Activated naive CD4-positive, alpha-beta T cell treated with anti-CD3 and anti-CD28 coated beads for 36 hours (primary cell): ENCODE measurements around the gene LDLRAD4. TPM values are rescaled to one million over a fixed set of nuclear protein-coding genes. Genes with fewer than 3 reads are reported as not detected.

Experiments used
- CTCF ChIA-PET: fragments of 350-600 bp; sonication (Branson Sonifier 250); formaldehyde crosslinking; loops from one replicate; lab custom pipeline; 2021; ENCODE audit warnings: antibody characterized with exemption; lab: Charles Lee
- DNase-seq: peaks from one replicate; pipeline ENCODE4 v3.0.0-alpha.2; 2020
- H3K27ac Mint-ChIP-seq: one replicate; pipeline ENCODE4 v1.8.0; 2021; ENCODE audit warnings: mild to moderate bottlenecking, mixed read lengths
- H3K27me3 Mint-ChIP-seq: one replicate; pipeline ENCODE4 v1.8.0; 2021; ENCODE audit warnings: low read depth, mixed read lengths
- H3K36me3 Mint-ChIP-seq: one replicate; pipeline ENCODE4 v1.8.0; 2021; ENCODE audit warnings: low read depth, mixed read lengths
- H3K4me1 Mint-ChIP-seq: one replicate; pipeline ENCODE4 v1.8.0; 2021; ENCODE audit warnings: low read depth, mixed read lengths
- H3K4me3 Mint-ChIP-seq: one replicate; pipeline ENCODE4 v1.8.0; 2021; ENCODE audit warnings: mild to moderate bottlenecking, moderate library complexity, mixed read lengths
- H3K9me3 Mint-ChIP-seq: one replicate; pipeline ENCODE4 v1.8.0; 2021; ENCODE audit warnings: mixed read lengths
- intact Hi-C: fragments of 100-400 bp; cut with micrococcal nuclease; formaldehyde crosslinking; loops from one replicate; pipeline ENCODE4 v1.15.1; 2023
- total RNA-seq, 2 experiments: library from RNA; stranded (reverse); gene quantifications; one replicate each; pipeline ENCODE4 v1.2.3, GENCODE V29; 2021

The LDLRAD4 gene
- total RNA-seq, 2 experiments from 2014 or later, result 19.4 to 21.3 TPM

DNA sequence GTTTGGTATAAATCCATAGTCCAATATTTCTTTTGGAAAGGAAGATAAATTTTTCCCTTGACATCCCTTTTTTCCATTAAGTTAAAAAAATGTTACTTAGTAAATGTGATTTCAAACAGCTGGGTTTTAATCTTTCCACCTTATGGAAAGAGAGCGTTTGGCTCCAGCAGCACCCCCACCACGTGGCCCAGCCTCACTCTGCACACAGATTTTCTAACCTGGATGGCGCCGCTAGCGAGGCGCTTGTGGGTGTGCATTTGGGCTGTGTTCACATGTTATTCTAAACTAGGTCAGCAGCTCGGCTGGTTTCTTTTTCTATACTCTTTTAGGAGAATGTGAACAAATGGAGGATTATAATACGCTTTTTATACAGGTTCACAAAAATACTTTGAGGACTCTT, 218.0 kb downstream of the LDLRAD4 start:
- Mint-ChIP-seq H3K9me3 (no peaks in the 10 kb centered on the region), H3K4me1 (peaks cover 58% of the 10 kb centered on the region), H3K27me3 (no peaks in the 10 kb centered on the region), H3K4me3 (no peak overlapping the region), H3K27ac (no peak overlapping the region), H3K36me3 (no peaks in the 10 kb centered on the region)
- CTCF ChIA-PET, result no interaction called here
- peak; percentile 54 for DNase-seq
- intact Hi-C loops, result loop anchor here (5.0 to 10.0 kb wide), 5 partner anchors 101 to 599 kb away; partner anchors contain the start of genes CEP192, FAM210A and RNMT

DNA sequence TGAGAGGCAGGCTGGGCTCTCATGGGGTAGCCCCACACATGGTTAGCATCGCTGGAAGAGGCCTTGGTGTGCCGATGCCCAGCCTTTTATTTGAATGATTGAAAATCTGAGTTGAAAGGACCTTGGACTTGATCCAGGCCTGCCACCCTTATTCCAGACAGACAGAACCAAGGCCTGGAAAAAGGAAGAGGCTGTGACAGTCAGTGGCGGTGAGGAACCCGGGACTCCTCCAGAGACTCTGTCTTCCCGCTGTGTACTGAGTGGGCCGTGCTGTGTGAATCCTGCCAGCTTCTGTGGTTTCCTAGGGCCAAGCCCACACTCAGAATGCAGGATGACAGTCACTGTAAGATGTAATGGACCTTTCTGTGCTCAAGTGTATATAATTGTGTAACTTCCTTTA, 218.5 kb downstream of the LDLRAD4 start:
- intact Hi-C loops, result loop anchor here (5.0 to 10.0 kb wide), 5 partner anchors 100 to 600 kb away; partner anchors contain the start of genes CEP192, FAM210A and RNMT
- no peaks in the 10 kb centered on the region for H3K27me3 Mint-ChIP-seq
- peaks cover 58% of the 10 kb centered on the region for H3K4me1 Mint-ChIP-seq
- CTCF ChIA-PET, result no interaction called here
- H3K9me3 Mint-ChIP-seq, result no peaks in the 10 kb centered on the region
- H3K27ac Mint-ChIP-seq, result no peak overlapping the region
- H3K4me3 Mint-ChIP-seq, result no peak overlapping the region
- no peaks in the 10 kb centered on the region for H3K36me3 Mint-ChIP-seq
- no peak for DNase-seq

DNA sequence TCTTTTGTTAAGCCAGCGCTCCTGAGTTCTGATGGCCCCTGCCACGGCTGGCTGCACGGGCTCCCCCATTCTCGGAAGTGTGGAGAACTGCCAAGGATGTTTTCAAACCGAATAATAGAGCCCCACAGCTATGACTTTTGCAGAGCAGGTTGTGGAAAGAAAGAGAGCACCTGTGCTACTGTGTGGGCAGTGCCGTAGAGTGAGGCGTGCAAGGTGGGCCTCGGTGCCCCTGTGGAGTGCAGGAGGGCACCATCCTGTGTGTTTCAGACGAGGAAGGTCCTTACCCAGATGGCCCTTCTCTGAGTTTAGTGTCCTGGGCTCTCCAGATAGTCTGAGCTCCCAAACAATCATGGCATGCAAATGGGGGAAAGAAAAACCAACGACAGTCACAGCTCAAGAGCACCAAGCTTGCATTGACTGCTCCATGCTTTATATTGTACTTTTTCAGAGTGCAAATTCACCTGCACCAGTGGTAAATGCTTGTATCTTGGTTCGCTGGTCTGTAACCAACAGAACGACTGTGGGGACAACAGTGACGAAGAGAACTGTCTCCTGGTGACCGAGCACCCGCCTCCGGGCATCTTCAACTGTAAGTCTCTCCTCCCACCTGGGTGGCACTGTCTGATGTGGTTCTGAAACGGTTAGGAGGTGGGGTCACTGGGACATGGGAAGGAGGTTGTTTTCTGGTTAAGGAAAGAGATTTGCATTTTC, 219.4 kb downstream of the LDLRAD4 start:
- Mint-ChIP-seq H3K9me3 (no peaks in the 10 kb centered on the region), H3K36me3 (no peaks in the 10 kb centered on the region), H3K4me3 (peak overlapping the region; percentile 64), H3K27me3 (no peaks in the 10 kb centered on the region), H3K4me1 (peaks cover 57% of the 10 kb centered on the region), H3K27ac (peak overlapping the region; percentile 88)
- DNase-seq, result peak; percentile 73
- CTCF ChIA-PET, result interaction anchor here (0.6 to 1.5 kb wide), 5 partner anchors 62 to 222 kb away, joined by 3 to 4 read pairs (median 4); no protein-coding TSS in a partner anchor
- intact Hi-C loops, result loop anchor here (1.0 to 10.0 kb wide), 13 partner anchors 18 to 601 kb away; partner anchors contain the start of genes CEP192, FAM210A and RNMT

DNA sequence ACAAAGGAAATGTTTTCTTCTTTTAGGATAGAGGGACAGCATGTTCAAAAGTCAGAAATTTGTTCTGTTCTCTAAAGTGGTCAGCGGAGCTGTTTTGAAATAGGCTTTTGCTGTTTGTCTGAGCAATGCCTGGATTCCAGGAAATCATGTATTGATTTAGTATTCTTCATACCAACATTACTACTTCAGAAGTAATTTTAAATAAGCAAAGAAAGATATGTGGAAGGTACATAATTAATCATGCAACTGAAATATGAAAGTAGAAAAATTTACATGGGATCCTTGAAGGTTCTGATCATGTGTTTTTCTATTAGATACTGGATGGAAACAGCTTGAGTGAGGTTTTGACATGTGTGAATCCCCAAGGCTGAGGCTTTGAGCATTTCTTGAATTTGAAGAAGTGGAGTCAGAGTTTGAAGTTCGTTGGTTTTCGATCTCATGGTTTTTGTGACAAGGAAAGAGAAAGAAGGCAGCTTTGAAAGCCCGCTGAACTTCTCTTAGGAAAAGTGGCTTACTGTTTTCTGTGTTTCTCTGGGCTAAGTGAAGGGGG, 220.0 kb downstream of the LDLRAD4 start:
- intact Hi-C loops, result loop anchor here (1.0 to 10.0 kb wide), 13 partner anchors 18 to 601 kb away; partner anchors contain the start of genes CEP192, FAM210A and RNMT
- no peaks in the 10 kb centered on the region for H3K27me3 Mint-ChIP-seq
- peak overlapping the region; percentile 88 for H3K27ac Mint-ChIP-seq
- H3K9me3 Mint-ChIP-seq, result no peaks in the 10 kb centered on the region
- peak overlapping the region; percentile 64 for H3K4me3 Mint-ChIP-seq
- CTCF ChIA-PET, result interaction anchor here (1.0 to 1.5 kb wide), 4 partner anchors 63 to 222 kb away, joined by 3 to 4 read pairs (median 4); no protein-coding TSS in a partner anchor
- H3K4me1 Mint-ChIP-seq, result peaks cover 57% of the 10 kb centered on the region
- H3K36me3 Mint-ChIP-seq, result no peaks in the 10 kb centered on the region
- no peak for DNase-seq

DNA sequence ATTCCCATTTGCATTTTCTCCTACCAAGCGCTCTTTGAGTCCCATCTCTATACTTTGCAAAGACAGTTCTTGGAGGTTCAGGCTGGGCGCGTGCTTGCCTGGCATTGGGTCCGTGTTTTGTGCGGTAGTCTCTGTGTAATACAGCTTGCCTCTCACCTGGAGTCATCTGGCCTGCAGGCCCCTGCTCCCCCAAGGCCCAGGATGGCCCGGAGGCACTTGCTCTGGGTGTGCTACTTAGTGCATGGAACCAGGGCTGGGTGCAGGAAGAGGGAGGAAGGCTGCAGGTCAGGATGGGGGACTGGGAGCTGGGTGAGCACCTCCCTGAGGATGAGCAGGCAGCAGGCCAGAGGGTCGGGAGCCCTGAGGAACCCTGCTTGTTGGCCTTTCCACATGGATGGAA, 220.9 kb downstream of the LDLRAD4 start:
- Mint-ChIP-seq H3K4me3 (no peak overlapping the region), H3K27ac (no peak overlapping the region), H3K9me3 (no peaks in the 10 kb centered on the region), H3K4me1 (peaks cover 57% of the 10 kb centered on the region), H3K36me3 (no peaks in the 10 kb centered on the region), H3K27me3 (no peaks in the 10 kb centered on the region)
- CTCF ChIA-PET, result interaction anchor here (1.5 kb wide), 1 partner anchor 123 kb away, joined by 3 read pairs; no protein-coding TSS in a partner anchor
- no peak for DNase-seq
- intact Hi-C loops, result loop anchor here (2.0 to 10.0 kb wide), 6 partner anchors 25 to 602 kb away; partner anchors contain the start of genes CEP192, FAM210A and RNMT

DNA sequence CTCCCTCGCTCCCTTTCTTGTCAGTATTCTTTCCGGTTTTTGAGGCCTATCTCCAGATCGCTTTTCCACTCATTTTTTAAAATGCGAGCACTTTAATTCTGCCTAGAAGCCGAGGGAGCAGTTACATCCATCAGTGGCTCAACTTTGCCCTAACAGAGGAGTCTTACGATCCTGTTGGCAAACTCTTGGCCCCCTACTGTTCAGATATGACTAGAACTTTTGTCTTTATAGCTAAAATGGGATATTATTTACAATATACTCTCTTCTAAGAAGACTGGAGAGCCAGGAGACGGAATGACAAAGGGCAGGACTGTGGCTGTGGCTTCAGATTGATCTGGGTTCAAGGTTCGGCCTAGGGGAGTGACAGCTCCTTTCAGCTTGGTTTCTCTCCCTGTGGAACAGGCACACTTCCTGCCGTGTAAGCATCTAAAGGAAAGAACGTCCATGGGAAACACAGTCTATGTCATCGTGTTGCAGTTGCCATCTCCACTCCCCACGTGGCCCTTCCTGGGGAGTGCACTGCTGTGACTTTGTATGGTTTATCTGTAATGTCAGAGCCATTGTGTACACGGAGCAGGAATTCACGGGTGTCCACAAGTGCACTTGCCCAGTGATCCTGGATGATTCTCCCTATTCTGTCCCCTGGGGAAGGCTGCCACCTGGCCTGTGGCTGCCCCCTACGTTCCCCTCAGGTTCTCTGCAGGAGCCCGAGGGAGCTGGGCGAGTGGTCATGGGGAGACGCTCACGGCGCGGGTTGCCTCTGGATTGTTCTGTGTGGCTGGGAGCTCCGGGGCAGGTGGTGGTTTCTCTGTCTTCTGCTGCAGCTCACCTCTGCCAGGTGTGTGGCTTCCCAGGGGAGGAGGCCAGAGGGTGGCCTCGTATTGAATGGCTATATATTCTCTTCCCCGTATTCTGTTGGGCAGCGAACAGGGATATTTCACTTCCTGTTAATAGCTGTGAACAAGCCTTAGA, 222.0 kb downstream of the LDLRAD4 start:
- CTCF ChIA-PET, result interaction anchor here (1.5 kb wide), 1 partner anchor 225 kb away, joined by 6 read pairs; no protein-coding TSS in a partner anchor
- Mint-ChIP-seq H3K27ac (no peak overlapping the region), H3K4me3 (no peak overlapping the region), H3K4me1 (peaks cover 53% of the 10 kb centered on the region), H3K9me3 (no peaks in the 10 kb centered on the region), H3K27me3 (no peaks in the 10 kb centered on the region), H3K36me3 (no peaks in the 10 kb centered on the region)
- intact Hi-C loops, result no loop called here
- DNase-seq, result no peak

DNA sequence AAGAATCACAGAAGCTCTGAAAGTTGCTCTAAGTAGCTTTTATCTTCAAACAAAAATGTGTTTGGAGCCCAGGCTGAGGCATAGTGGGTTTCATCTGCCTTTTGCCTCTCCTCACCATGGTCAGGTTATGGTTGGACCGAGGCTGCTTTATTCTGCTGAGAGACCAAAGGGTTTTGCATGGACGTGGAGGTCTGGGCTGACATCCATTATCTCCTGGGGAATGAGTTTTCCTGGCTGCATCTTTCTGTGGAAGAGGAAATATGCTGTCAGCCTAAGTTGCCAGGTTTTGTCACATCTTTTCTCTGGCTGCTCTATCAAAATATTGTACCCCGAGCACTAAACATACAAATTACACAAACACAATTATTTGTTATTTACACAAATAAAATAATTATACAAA, 223.2 kb downstream of the LDLRAD4 start:
- Mint-ChIP-seq H3K4me3 (no peak overlapping the region), H3K36me3 (no peaks in the 10 kb centered on the region), H3K9me3 (no peaks in the 10 kb centered on the region), H3K27ac (no peak overlapping the region), H3K4me1 (peaks cover 41% of the 10 kb centered on the region), H3K27me3 (no peaks in the 10 kb centered on the region)
- no peak for DNase-seq
- intact Hi-C loops, result no loop called here
- CTCF ChIA-PET, result no interaction called here

DNA sequence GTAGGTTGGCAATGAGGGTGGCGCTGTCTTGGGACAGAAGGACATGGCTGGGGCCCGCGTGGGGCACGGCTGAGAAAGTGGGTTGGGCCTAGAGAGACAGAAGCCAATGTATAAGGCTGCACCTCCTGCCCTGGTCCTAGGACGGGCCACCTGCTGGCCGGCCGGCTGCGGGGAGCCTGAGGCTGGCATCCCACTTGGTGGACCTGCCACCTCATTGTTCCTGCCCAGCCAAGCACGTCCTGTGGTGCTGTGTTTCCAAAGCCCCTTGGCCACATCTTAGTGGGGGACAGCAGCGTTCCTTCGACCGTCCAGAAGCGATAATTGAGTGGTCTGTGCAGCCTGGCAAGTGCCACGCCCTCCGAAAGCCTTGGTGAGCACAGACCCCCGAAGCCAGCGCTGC, 223.9 kb downstream of the LDLRAD4 start:
- Mint-ChIP-seq H3K4me1 (peaks cover 34% of the 10 kb centered on the region), H3K9me3 (no peaks in the 10 kb centered on the region), H3K4me3 (no peak overlapping the region), H3K27ac (no peak overlapping the region), H3K36me3 (no peaks in the 10 kb centered on the region), H3K27me3 (no peaks in the 10 kb centered on the region)
- intact Hi-C loops, result no loop called here
- no peak for DNase-seq
- CTCF ChIA-PET, result no interaction called here

DNA sequence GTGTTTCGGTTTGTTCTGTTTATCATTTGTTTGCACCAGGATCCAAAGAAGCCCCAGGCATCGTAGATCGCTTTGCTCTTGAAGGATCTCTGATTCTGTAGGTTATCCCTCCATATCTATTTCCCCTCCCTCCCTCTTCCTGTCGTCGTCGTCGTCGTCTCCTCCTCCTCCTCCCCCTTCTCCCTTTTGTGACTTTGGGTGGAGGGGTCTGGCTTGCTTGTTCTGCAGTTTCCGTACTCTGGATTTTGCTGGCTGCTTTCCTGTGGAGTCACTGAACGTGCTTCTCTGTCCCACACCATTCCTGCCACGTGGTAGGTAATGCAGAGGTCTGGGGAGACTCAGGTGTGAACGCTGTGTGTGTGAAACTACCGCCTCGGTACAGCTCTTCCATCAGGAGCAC, 225.0 kb downstream of the LDLRAD4 start:
- Mint-ChIP-seq H3K4me1 (peaks cover 23% of the 10 kb centered on the region), H3K9me3 (no peaks in the 10 kb centered on the region), H3K27ac (no peak overlapping the region), H3K36me3 (no peaks in the 10 kb centered on the region), H3K27me3 (no peaks in the 10 kb centered on the region), H3K4me3 (peak overlapping the region; percentile 28)
- no peak for DNase-seq
- intact Hi-C loops, result no loop called here
- CTCF ChIA-PET, result no interaction called here

DNA sequence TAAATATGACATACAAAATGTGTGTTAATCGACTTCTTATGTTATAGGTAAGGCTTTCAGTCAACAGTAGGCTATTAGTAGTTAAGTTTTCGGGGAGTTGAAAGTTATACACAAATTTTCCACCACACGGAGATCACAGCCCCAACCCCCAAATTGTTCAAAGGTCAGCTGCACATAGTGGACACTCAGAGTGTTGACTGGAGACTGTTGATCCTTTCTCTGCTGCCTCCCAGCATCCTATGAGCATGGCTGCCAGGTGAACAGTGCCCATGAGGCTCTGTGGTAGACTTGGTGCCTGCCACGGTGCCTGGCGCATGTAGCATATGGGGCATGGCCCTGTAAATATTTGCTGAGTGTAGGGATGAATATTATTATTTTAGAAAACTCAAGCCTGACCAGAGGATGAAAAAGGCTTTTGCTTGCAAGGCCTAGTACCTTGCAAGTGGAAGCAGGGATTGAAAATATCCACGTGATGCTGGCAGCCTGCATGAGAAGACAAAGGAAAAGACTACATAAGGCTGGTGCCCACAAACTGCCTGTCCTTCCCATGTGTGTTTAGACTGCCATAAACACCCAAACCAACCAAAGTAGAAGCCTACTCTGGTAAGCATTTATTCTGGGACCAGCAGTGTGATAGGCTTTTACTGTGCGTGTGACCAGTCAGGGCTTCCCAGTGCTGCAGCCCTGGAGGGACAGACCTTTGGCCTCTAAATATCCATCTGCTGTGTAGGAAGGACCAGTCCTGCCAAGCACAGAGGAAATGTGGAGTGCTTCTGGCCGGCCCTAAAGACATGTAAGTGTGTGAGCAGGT, 226.1 kb downstream of the LDLRAD4 start:
- H3K27ac Mint-ChIP-seq, result no peak overlapping the region
- intact Hi-C loops, result no loop called here
- no peak overlapping the region for H3K4me3 Mint-ChIP-seq
- H3K36me3 Mint-ChIP-seq, result no peaks in the 10 kb centered on the region
- H3K9me3 Mint-ChIP-seq, result no peaks in the 10 kb centered on the region
- H3K4me1 Mint-ChIP-seq, result peaks cover 12% of the 10 kb centered on the region
- no peak for DNase-seq
- no peaks in the 10 kb centered on the region for H3K27me3 Mint-ChIP-seq
- CTCF ChIA-PET, result no interaction called here

DNA sequence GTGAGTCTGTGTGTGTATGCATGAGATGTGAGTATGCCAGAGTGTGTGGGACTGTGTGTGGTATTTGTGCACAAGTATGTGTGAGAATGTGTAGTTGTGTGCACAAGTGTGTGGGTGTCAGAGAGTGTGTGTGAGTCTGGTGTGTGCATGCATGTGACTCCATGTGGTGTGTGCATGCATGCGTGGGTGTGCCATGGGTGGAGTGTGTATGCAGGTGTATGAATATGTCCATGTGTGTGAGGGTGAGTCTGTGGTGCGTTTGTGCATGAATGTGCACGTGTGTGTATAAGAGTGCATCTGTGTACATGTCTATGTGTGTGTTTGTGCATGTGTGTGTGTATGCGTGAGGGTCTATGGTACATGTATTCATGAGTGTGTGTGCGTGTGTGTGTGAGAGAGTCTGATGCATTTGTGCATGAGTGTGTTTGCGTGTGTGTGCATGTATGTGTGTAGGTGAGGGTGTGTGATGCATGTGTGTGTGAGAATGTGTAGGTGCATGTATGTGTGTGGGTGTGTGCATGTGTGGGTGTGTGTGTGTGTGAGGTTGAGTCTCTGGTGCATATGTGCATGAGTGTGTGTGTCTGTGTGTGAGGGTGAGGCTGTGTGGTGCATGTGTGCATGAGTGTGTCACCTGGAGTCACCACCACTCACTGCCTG, 226.8 kb downstream of the LDLRAD4 start:
- CTCF ChIA-PET, result no interaction called here
- H3K27me3 Mint-ChIP-seq, result no peaks in the 10 kb centered on the region
- H3K4me3 Mint-ChIP-seq, result no peak overlapping the region
- H3K27ac Mint-ChIP-seq, result no peak overlapping the region
- H3K4me1 Mint-ChIP-seq, result peaks cover 12% of the 10 kb centered on the region
- DNase-seq, result no peak
- no peaks in the 10 kb centered on the region for H3K9me3 Mint-ChIP-seq
- no peaks in the 10 kb centered on the region for H3K36me3 Mint-ChIP-seq
- intact Hi-C loops, result no loop called here
